Measurements from ENCODE around the gene MLEC. TPM values are rescaled to one million over a fixed set of nuclear protein-coding genes. Genes with fewer than 3 reads are reported as not detected.
A peak's percentile ranks its signal among the peaks of the same experiment; 100 is the strongest.

The MLEC gene
- total RNA-seq, 4 donors from 2014 or later: 75.6 to 153 (median 130) TPM

DNA sequence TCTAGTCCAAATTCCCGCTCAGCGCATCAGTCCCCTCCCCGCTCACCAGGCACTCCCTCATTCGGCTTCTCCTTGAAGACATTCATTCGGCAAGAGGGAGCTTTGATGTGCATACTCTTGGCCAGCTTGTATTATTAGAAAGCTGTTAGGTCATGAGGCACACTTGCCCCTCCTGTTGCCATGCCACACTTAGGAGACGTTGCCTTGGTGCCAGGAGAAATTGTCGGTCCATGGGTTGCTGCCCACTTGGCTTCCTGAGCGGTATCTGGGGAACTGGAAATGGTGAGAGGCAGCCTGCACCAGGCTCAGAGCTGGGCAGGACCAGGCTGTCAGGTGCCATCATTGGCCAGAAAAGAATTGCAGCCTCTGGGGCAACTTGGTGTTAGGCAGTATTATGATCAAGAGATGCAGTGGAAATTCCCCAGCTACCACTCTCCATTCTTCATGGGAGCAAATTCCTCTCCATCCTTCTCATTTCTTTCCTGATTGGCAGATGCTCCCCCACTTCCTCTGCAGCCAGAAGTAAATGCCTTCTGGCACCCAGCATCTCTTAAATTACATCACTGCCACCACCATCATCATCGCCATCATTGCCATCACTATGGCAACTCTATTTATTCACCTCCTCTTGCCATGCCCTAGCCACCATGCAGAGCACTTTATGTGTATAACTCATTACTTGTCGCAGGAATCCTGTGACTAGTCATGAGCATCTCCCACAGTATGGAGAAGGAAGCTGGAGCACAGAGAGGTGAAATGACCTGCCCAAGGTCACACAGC lies 34.1 kb upstream of the MLEC start:
- Histone ChIP-seq H3K9me3 (no peaks in the 10 kb centered on the region), H3K4me1 (peaks cover 0 to 16% (median 13%) of the 10 kb centered on the region in 4 donors), H3K36me3 (no peaks in the 10 kb centered on the region), H3K27ac (peak overlapping the region; percentile 1 to 65 (median 32)), H3K4me3 (no peak overlapping the region), H3K27me3 (no peaks in the 10 kb centered on the region)
- intact Hi-C loops (cut with DNase I; ENCODE audit: low total_unique reads): no loop called here
- DNase-seq: no peak
- 63 to 69% methylated on average over 7 to 10 of the region's 10 CpGs for WGBS, 2 donors (ENCODE audit: low coverage in 1 of 2)
- no peak for TF ChIP-seq POLR2A (IDR thresholded peaks at IDR 0.05)
- TF ChIP-seq EP300 (IDR thresholded peaks at IDR 0.05; ENCODE audit: low read depth): no peak
- TF ChIP-seq POLR2AphosphoS5 (IDR thresholded peaks at IDR 0.05): no peak
- TF ChIP-seq, protein P1, sequence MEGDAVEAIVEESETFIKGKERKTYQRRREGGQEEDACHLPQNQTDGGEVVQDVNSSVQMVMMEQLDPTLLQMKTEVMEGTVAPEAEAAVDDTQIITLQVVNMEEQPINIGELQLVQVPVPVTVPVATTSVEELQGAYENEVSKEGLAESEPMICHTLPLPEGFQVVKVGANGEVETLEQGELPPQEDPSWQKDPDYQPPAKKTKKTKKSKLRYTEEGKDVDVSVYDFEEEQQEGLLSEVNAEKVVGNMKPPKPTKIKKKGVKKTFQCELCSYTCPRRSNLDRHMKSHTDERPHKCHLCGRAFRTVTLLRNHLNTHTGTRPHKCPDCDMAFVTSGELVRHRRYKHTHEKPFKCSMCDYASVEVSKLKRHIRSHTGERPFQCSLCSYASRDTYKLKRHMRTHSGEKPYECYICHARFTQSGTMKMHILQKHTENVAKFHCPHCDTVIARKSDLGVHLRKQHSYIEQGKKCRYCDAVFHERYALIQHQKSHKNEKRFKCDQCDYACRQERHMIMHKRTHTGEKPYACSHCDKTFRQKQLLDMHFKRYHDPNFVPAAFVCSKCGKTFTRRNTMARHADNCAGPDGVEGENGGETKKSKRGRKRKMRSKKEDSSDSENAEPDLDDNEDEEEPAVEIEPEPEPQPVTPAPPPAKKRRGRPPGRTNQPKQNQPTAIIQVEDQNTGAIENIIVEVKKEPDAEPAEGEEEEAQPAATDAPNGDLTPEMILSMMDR (IDR thresholded peaks at IDR 0.05): no peak
- in situ Hi-C loops (cut with MboI; ENCODE audit: low pct_ligation_motif_present in 1 of 4, low pct_unique_long_range_greater_than_20kb in 1 of 4, low sequenced_read_pairs in 3 of 4): no loop called here

DNA sequence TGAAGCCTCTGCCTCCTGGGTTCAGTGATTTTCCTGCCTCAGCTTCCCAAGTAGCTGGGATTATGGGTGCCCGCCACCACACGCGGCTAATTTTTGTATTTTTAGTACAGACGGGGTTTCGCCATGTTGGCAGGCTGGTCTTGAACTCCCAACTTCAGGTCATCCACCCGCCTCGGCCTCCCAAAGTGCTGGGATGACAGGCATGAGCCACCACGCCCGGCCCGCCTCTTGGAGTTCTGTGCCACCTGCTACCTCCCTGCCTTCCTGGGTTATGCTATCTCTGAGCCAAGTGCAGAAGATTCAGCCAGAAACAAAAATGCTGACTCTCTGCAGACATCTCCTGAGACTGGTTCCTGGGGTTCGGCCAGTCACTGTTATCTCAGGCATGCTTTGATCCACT lies 33.3 kb upstream of the MLEC start:
- Histone ChIP-seq H3K27ac (peak overlapping the region; percentile 43 to 70 (median 64)), H3K4me1 (peaks cover 0 to 15% (median 13%) of the 10 kb centered on the region in 4 donors), H3K9me3 (no peaks in the 10 kb centered on the region), H3K36me3 (no peaks in the 10 kb centered on the region), H3K4me3 (no peak overlapping the region), H3K27me3 (no peaks in the 10 kb centered on the region)
- in situ Hi-C loops (cut with MboI; ENCODE audit: low pct_ligation_motif_present in 1 of 4, low pct_unique_long_range_greater_than_20kb in 1 of 4, low sequenced_read_pairs in 3 of 4): no loop called here
- intact Hi-C loops (cut with DNase I; ENCODE audit: low total_unique reads): no loop called here
- no peak for DNase-seq
- TF ChIP-seq POLR2A (IDR thresholded peaks at IDR 0.05): no peak
- no peak for TF ChIP-seq POLR2AphosphoS5 (IDR thresholded peaks at IDR 0.05)
- TF ChIP-seq EP300 (IDR thresholded peaks at IDR 0.05; ENCODE audit: low read depth): no peak
- TF ChIP-seq, protein P1 (IDR thresholded peaks at IDR 0.05): no peak
- 87% methylated on average over 11 of the region's 11 CpGs; no CpG with 5 or more reads in 1 of the 2 donors for WGBS, 2 donors (ENCODE audit: low coverage in 1 of 2)

DNA sequence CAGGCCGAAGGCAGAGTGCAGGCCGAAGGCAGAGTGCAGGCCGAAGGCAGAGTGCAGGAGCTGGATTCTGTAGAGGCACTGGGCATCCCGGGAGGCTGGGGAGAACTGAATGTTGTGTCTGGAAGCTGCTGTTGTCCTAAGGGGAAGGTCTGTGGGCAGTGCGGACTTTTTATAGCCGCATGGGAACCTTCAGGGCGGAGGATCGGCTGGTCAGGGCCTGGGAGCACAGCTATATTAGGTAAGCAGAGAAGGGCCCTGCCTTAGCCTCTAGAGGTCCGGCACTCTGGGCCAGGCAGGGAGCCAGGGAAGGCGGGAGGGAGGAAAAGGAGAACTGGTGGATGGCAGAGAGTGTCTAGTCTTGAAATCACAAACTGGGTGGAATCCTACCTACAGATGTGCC lies 32.3 kb upstream of the MLEC start:
- TF ChIP-seq, protein P1 (IDR thresholded peaks at IDR 0.05): no peak
- TF ChIP-seq POLR2AphosphoS5 (IDR thresholded peaks at IDR 0.05) (no peak), POLR2A (IDR thresholded peaks at IDR 0.05) (no peak), EP300 (IDR thresholded peaks at IDR 0.05; ENCODE audit: low read depth) (no peak)
- H3K27ac ChIP-seq: peak overlapping the region; percentile 43 to 70 (median 64)

DNA sequence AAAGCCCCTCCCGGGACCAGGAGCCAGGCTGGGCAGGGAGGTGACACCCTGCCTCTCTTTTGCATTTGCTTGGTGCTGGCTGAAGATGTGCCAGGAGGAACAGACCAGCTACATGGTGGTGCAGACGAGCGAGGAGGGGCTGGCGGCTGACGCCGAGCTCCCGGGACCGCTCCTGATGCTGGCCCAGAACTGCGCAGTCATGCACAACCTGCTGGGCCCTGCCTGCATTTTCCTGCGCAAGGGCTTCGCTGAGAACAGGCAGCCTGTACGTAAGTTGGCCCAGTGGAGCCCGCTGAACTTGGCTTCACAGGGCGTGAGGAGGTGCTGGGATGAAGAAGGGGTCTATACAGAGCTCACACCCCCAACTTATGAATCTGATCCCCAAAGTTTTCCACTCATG lies 30.9 kb upstream of the MLEC start:
- WGBS, 2 donors (ENCODE audit: low coverage in 1 of 2): 96% methylated on average over 14 of the region's 14 CpGs; no CpG with 5 or more reads in 1 of the 2 donors
- H3K4me1 ChIP-seq: peaks cover 0 to 8% (median 3%) of the 10 kb centered on the region in 4 donors
- no peak overlapping the region for H3K27ac ChIP-seq
- no peak for DNase-seq
- H3K36me3 ChIP-seq: no peaks in the 10 kb centered on the region
- no peaks in the 10 kb centered on the region for H3K27me3 ChIP-seq
- intact Hi-C loops (cut with DNase I; ENCODE audit: low total_unique reads) (no loop called here), in situ Hi-C loops (cut with MboI; ENCODE audit: low pct_ligation_motif_present in 1 of 4, low pct_unique_long_range_greater_than_20kb in 1 of 4, low sequenced_read_pairs in 3 of 4) (no loop called here)
- TF ChIP-seq EP300 (IDR thresholded peaks at IDR 0.05; ENCODE audit: low read depth) (no peak), POLR2A (IDR thresholded peaks at IDR 0.05) (no peak), POLR2AphosphoS5 (IDR thresholded peaks at IDR 0.05) (no peak)
- TF ChIP-seq, protein P1 (IDR thresholded peaks at IDR 0.05): no peak
- no peaks in the 10 kb centered on the region for H3K9me3 ChIP-seq
- H3K4me3 ChIP-seq: no peak overlapping the region

More for the DNA sequence above, 32.3 kb upstream of the MLEC start:
- in situ Hi-C loops (cut with MboI; ENCODE audit: low pct_ligation_motif_present in 1 of 4, low pct_unique_long_range_greater_than_20kb in 1 of 4, low sequenced_read_pairs in 3 of 4): no loop called here
- peak; percentile 36 for DNase-seq
- intact Hi-C loops (cut with DNase I; ENCODE audit: low total_unique reads): no loop called here
- no peak overlapping the region for H3K4me3 ChIP-seq
- peaks cover 0 to 12% (median 5%) of the 10 kb centered on the region in 4 donors for H3K4me1 ChIP-seq
- H3K36me3 ChIP-seq: no peaks in the 10 kb centered on the region
- H3K9me3 ChIP-seq: no peaks in the 10 kb centered on the region
- H3K27me3 ChIP-seq: no peaks in the 10 kb centered on the region
- 58 to 74% methylated on average over 2 to 10 of the region's 10 CpGs for whole genome bisulfite sequencing, 2 donors (ENCODE audit: low coverage in 1 of 2)

Data from transverse colon (tissue), 4 donors.